Neural progenitor cell (in vitro differentiated cells): ENCODE measurements around the gene SKI. TPM values are rescaled to one million over a fixed set of nuclear protein-coding genes. Genes with fewer than 3 reads are reported as not detected.

Experiments
- DNase-seq: peaks from one replicate; pipeline ENCODE4 v3.0.0-alpha.2; 2016; ENCODE audit warnings: low spot score
- H2AFZ ChIP-seq: fragments of 200-600 bp; sonication (generic); replicated peaks from 2 replicates; pipeline ENCODE4 v1.6.1; 2016; ENCODE audit warnings: antibody characterized with exemption
- H3F3A ChIP-seq: fragments of 200-600 bp; sonication (generic); 2 replicates; pipeline ENCODE4 v1.6.1; 2016; ENCODE audit warnings: antibody characterized with exemption, low read depth
- H3K27ac ChIP-seq: fragments of 200-600 bp; sonication (generic); 2 replicates; pipeline ENCODE4 v1.5.1; 2016; ENCODE audit warnings: mild to moderate bottlenecking
- H3K27me3 ChIP-seq: fragments of 200-600 bp; sonication (generic); 2 replicates; pipeline ENCODE4 v1.6.1; 2016; ENCODE audit warnings: mild to moderate bottlenecking, moderate library complexity
- H3K36me3 ChIP-seq: fragments of 200-600 bp; sonication (generic); 2 replicates; pipeline ENCODE4 v1.5.1; 2016
- H3K4me1 ChIP-seq: fragments of 200-600 bp; sonication (generic); 2 replicates; pipeline ENCODE4 v1.6.1; 2016; ENCODE audit warnings: mixed run types
- H3K4me2 ChIP-seq: fragments of 200-600 bp; sonication (generic); 2 replicates; pipeline ENCODE4 v1.6.1; 2016
- H3K4me3 ChIP-seq: fragments of 200-600 bp; sonication (generic); 2 replicates; pipeline ENCODE4 v1.5.1; 2016
- H3K79me2 ChIP-seq: fragments of 200-600 bp; sonication (generic); 2 replicates; pipeline ENCODE4 v1.6.1; 2016; ENCODE audit warnings: low read depth
- H3K9ac ChIP-seq: fragments of 200-600 bp; sonication (generic); 2 replicates; pipeline ENCODE4 v1.6.1; 2016
- H3K9me3 ChIP-seq: fragments of 200-600 bp; sonication (generic); 2 replicates; pipeline ENCODE4 v1.5.1; 2016; ENCODE audit warnings: low read depth
- H4K20me1 ChIP-seq: fragments of 200-600 bp; sonication (generic); 2 replicates; pipeline ENCODE4 v1.6.1; 2016; ENCODE audit warnings: low read depth
- H3K27ac Mint-ChIP-seq: 3 replicates; pipeline ENCODE4 v1.8.0; 2021; ENCODE audit warnings: mixed read lengths
- H3K27me3 Mint-ChIP-seq: 2 replicates; pipeline ENCODE4 v1.8.0; 2022; ENCODE audit warnings: low read depth, mild to moderate bottlenecking, inconsistent platforms, moderate library complexity, mixed read lengths; ENCODE audit not compliant: insufficient read depth
- H3K36me3 Mint-ChIP-seq: 3 replicates; pipeline ENCODE4 v1.8.0; 2021; ENCODE audit warnings: mixed read lengths
- H3K4me1 Mint-ChIP-seq: 3 replicates; pipeline ENCODE4 v1.8.0; 2021; ENCODE audit warnings: mixed read lengths
- H3K4me3 Mint-ChIP-seq: 3 replicates; pipeline ENCODE4 v1.8.0; 2021; ENCODE audit warnings: mild to moderate bottlenecking, moderate library complexity, mixed read lengths
- H3K9me3 Mint-ChIP-seq: 3 replicates; pipeline ENCODE4 v1.8.0; 2020; ENCODE audit warnings: mixed read lengths
- CTCF ChIP-seq: fragments of 200-600 bp; sonication (generic); IDR thresholded peaks from 2 replicates; pipeline ENCODE4 v1.5.1; 2017; ENCODE audit warnings: antibody characterized with exemption, mild to moderate bottlenecking
- EZH2 ChIP-seq: fragments of 200-600 bp; sonication (generic); IDR thresholded peaks from 2 replicates; pipeline ENCODE4 v1.6.1; 2017; ENCODE audit warnings: antibody characterized with exemption, mild to moderate bottlenecking, moderate library complexity
- EZH2phosphoT487 ChIP-seq: fragments of 200-600 bp; sonication (generic); IDR thresholded peaks from 2 replicates; pipeline ENCODE4 v1.6.1; 2017; ENCODE audit warnings: antibody characterized with exemption
- total RNA-seq: library from RNA; depleted of rRNA; stranded (reverse); fragments of >200 nt; gene quantifications from 2 replicates; pipeline ENCODE4 v1.2.3, GENCODE V29; 2015; ENCODE audit warnings: low replicate concordance

The SKI gene
- total RNA-seq, 1 donor from 2014 or later: 7.4 TPM

GRCh38 chr1:2334883-2335534 lies 106.9 kb downstream of the SKI start:
- Histone ChIP-seq H3K9me3 (no peaks in the 10 kb centered on the region), H3K79me2 (no peaks in the 10 kb centered on the region), H2AFZ (no peak overlapping the region), H4K20me1 (no peaks in the 10 kb centered on the region), H3K4me3 (no peak overlapping the region), H3K27ac (no peak overlapping the region), H3K4me2 (no peak overlapping the region), H3K36me3 (no peaks in the 10 kb centered on the region), H3K27me3 (no peaks in the 10 kb centered on the region), H3F3A (no peaks in the 10 kb centered on the region), H3K9ac (no peak overlapping the region), H3K4me1 (no peaks in the 10 kb centered on the region)
- peaks cover 7% of the 10 kb centered on the region for H3K27me3 Mint-ChIP-seq
- H3K4me3 Mint-ChIP-seq: no peak overlapping the region
- H3K9me3 Mint-ChIP-seq: no peaks in the 10 kb centered on the region
- H3K4me1 Mint-ChIP-seq: peaks cover 20% of the 10 kb centered on the region
- TF ChIP-seq EZH2phosphoT487 (no peak), EZH2 (no peak), CTCF (no peak)
- no peak overlapping the region for H3K27ac Mint-ChIP-seq
- H3K36me3 Mint-ChIP-seq: no peaks in the 10 kb centered on the region
- no peak for DNase-seq

- Mint-ChIP-seq H3K27me3 (peaks cover 7% of the 10 kb centered on the region), H3K27ac (no peak overlapping the region), H3K36me3 (no peaks in the 10 kb centered on the region), H3K4me3 (no peak overlapping the region), H3K4me1 (peaks cover 13% of the 10 kb centered on the region), H3K9me3 (no peaks in the 10 kb centered on the region)
- Histone ChIP-seq H3K4me1 (no peaks in the 10 kb centered on the region), H3K4me3 (no peak overlapping the region), H3K9ac (no peak overlapping the region), H3K79me2 (no peaks in the 10 kb centered on the region), H2AFZ (no peak overlapping the region), H3K9me3 (no peaks in the 10 kb centered on the region), H3K27ac (no peak overlapping the region), H4K20me1 (no peaks in the 10 kb centered on the region), H3K4me2 (no peak overlapping the region), H3K36me3 (no peaks in the 10 kb centered on the region), H3K27me3 (no peaks in the 10 kb centered on the region), H3F3A (no peaks in the 10 kb centered on the region)
- TF ChIP-seq EZH2phosphoT487 (no peak), EZH2 (no peak), CTCF (no peak)
- DNase-seq: no peak
Observed at GRCh38 chr1:2335721-2336455, 107.8 kb downstream of the SKI start.

- DNase-seq: no peak
- no peaks in the 10 kb centered on the region for H3K4me1 ChIP-seq
- peaks cover 10% of the 10 kb centered on the region for H3K27me3 Mint-ChIP-seq
- no peaks in the 10 kb centered on the region for H3K9me3 ChIP-seq
- H3K27ac ChIP-seq: no peak overlapping the region
- H2AFZ ChIP-seq: no peak overlapping the region
- no peaks in the 10 kb centered on the region for H3K27me3 ChIP-seq
- H3K27ac Mint-ChIP-seq: no peak overlapping the region
- TF ChIP-seq EZH2 (no peak), EZH2phosphoT487 (no peak), CTCF (no peak)
- H3K4me3 ChIP-seq: no peak overlapping the region
- H3K36me3 Mint-ChIP-seq: no peaks in the 10 kb centered on the region
- H4K20me1 ChIP-seq: no peaks in the 10 kb centered on the region
- H3K79me2 ChIP-seq: no peaks in the 10 kb centered on the region
- H3K9me3 Mint-ChIP-seq: no peaks in the 10 kb centered on the region
- peaks cover 13% of the 10 kb centered on the region for H3K4me1 Mint-ChIP-seq
- no peak overlapping the region for H3K4me2 ChIP-seq
- no peak overlapping the region for H3K4me3 Mint-ChIP-seq
- no peak overlapping the region for H3K9ac ChIP-seq
- no peaks in the 10 kb centered on the region for H3F3A ChIP-seq
- no peaks in the 10 kb centered on the region for H3K36me3 ChIP-seq
Observed at GRCh38 chr1:2336499-2336898, 108.4 kb downstream of the SKI start.
